ENCODE results near the gene PIAS2.
"Not testable (repeated sequence)": the region's sequence is repeated elsewhere in the genome, so short reads cannot be mapped to it uniquely, and the experiment has no call there.

Gene PIAS2

DNA sequence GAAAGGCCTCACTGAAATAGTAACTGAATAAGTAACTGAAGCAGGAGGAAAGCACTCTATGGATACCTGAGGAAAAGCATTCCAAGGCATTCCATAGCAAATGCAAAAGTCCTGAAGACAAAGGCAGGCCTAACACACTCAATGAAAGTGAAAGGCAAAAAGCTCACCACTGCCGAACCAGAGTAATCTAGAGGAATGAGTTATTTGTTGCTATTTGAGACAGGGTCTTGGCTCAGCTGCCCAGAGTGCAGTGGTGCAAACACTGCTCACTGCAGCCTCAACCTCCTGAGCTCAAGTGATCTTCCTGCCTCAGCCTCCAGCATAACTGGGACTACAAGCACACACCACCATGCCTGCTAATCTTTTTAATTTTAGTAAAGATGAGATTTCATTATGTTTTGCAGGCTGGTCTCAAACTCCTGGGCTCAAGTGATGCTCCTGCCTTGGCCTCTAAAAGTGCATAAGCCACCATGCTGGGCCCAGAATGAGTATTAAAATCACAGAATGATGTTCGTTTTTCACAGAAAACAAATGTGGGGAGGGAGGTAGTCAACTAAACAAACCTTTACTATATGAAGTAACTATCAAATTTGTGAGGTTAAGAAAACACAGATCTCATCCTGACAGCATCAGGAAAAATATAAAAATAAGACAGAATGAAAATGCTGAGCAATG, 17.9 kb downstream of the PIAS2 start:
- no peak for DNase-seq (ENCODE audit: low read depth)

DNA sequence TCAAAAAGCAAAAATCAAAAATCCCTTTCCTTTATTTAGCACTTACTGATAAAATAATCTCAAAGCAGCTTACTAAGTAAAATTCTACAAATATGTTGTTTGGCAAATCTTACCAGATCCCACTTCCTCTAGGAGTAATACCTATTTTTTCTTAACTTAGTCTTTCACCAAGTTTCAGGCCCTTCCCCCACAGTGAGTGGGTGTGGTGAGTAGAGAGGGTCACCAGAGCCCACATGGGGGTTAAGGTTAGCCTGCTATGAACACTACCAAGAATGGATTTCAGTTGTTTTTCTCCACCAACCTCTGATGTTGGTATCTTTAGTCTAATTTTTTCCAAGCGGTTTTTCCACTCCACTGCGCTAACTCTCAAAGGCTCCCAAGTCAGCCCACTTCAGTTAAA, 23.2 kb downstream of the PIAS2 start:
- DNase-seq (ENCODE audit: low read depth) = no peak

DNA sequence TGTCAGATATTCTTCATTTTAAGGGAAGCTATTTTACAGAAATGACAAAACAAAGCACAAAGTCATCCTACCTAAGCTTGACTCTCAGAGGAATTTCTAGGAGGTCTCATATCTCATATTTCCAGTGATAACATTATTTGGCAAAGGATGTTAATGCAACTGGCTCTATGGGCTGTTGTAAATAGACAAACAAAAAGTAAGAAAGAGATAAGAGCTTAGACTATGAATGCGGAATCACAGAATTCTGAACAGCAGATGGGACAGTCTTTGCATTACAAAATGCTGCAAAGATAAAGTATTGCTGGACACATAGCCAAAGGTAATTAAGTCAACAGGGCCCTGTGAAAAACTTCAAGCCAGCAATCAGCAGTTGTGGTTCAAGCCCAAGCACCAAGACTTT, 23.9 kb downstream of the PIAS2 start:
- DNase-seq (ENCODE audit: low read depth) = no peak

DNA sequence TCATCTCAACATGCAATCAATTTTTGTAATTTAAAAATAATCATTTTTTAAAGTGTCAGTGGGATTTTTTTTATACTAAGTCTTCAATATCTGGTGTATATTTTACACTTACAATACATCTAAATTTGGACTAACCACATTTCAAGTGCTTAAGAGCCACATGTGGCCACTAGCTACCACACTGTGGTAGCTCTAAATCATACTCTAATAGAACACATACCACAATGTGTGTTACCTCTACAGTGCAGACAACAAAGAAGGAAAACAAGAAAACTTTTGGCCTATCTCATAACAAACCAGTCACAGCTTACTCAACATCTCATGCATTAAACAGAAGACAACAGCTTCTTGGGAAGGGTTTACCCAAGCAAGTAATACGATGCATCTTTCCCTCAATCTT, 24.5 kb downstream of the PIAS2 start:
- DNase-seq (ENCODE audit: low read depth) = no peak

DNA sequence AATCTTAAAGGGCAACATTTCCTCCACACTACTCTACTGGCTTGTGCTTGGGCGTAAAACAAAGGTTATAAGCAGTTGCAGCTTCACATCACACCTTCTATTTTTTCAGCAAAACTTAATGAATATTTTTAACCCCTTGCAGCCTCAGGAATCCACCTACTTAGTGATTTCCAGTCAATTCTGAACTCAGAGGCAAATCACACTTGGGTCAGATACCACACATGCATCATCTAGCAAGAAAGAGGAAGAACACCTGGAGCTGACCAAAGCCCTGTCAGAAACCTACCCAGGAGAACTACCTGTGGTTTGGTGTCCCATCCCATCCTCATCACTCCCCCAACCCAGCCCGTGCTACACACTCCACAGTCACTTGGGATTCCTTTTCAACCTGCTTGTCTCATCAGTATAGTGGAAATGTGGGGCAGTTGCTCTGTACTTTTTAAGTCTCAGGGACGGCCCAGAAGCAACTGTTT, 25.5 kb downstream of the PIAS2 start:
- DNase-seq (ENCODE audit: low read depth) = no peak

DNA sequence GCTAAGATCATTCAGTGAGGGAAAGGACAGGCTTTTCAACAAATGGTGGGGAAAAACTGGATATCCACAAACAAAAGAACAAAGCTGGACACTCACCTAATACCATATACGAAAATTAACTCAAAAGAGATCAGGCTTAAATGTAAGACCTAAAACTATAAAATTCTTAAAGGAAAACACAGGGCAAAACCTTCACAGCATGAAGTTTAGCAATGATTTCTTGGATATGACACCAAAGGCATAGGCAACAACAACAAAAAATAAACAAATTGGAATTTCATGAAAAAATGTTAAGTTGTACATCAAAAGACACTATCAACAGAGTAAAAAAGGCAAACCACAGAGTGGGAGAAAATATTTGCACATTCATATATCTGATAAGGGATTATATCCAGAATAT, 28.3 kb downstream of the PIAS2 start:
- no peak for DNase-seq (ENCODE audit: low read depth)

DNA sequence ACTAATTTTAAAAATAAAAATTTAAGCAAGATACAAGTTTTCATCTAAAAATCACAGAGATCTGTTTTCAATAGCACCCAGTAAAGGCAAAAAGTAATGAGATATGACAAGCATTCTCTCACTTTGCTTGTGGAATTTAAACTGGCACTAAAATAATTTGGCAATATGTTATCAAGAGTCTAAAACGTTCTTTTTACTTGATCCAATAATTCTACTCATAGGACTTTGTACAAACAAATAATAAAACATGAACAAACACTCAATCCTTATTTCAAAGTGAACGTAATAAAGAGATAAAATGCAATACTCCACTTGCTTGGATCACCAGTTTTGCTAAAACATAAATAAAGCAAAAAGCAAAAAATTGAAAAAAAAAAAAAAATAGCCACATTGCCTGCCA, 30.4 kb downstream of the PIAS2 start:
- DNase-seq (ENCODE audit: low read depth) = no peak

DNA sequence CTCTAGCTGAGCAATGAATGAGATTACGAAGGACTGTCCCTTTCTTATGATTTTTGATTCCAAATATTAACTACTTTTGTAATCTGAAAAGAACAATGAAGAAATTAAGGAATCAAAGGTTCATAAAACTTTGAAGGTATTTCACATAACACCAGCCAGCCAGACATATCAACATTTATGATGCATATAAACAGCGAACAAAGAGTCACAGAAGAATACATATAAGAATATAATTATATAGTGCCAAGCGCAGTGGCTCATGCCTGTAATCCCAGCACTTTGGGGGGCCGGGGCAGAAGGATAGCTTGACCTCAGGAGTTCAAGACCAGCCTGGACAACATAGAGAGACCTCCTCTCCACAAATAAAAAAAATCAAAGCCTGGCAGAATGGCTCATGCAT, 34.1 kb downstream of the PIAS2 start:
- no peak for DNase-seq (ENCODE audit: low read depth)

DNA sequence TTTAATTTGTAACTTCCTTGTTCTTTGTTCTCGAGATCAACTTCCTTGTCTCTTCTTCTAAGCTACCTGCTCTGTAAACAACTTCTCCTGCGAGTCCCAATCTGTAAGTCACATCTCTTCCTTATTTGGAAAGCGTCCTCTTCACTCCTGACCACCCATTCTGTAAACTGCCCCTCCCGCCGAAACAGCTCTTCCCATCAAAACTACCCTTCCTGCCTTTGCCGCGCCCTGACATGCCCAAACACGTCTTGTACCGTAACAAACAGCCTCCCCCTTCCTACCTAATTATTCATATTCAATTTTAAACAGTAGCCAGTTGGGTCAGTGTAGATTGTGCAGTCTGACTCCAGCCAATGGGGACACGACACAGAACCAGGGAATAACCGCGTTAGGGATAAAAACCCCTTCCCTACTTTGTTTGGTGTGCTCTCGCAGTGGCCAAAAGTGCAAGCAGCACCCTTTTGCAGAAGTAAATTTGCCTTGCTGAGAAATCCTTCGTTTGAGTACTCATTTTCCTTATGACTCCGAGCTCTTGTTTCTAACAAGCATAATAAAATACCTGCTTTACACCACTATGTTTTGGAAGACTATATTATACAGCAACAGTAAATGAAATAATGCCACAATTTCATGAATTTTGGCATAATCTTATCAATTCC, 39.8 kb downstream of the PIAS2 start:
- DNase-seq (ENCODE audit: low read depth) = no peak

DNA sequence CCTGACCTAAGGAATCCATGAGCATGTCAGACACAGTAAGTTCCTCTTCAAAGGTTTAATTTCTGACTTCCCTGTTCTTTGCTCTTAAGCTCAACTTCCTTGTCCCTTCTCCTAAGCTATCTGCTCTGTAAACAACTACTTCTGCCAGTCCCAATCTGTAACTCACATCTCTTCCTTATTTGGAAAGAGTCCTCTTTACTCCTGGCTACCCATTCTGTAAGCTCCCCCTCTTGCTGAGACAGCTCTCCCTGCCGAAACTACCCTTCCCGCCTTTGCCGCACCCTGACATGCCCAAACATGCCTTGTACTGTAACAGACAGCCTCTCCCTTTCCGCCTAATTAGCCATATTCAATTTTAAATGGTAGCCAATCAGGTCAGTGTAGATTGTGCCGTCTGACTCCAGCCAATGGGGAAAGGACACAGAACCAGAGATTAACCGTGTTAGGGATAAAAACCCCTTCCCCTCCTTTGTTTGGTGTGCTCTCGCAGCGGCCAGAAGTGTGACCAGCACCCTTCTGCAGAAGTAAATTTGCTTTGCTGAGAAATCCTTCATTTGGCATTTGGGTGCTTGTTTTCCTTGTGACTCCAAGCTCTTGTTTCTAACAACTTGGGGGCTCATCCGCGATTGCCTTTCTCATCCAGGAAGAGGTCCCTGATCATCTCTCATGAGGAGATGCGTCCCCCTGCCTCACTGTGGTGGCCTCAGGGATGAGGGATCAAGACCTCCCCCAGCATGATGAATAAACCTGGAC, 49.0 kb downstream of the PIAS2 start:
- DNase-seq (ENCODE audit: low read depth) = no peak

DNA sequence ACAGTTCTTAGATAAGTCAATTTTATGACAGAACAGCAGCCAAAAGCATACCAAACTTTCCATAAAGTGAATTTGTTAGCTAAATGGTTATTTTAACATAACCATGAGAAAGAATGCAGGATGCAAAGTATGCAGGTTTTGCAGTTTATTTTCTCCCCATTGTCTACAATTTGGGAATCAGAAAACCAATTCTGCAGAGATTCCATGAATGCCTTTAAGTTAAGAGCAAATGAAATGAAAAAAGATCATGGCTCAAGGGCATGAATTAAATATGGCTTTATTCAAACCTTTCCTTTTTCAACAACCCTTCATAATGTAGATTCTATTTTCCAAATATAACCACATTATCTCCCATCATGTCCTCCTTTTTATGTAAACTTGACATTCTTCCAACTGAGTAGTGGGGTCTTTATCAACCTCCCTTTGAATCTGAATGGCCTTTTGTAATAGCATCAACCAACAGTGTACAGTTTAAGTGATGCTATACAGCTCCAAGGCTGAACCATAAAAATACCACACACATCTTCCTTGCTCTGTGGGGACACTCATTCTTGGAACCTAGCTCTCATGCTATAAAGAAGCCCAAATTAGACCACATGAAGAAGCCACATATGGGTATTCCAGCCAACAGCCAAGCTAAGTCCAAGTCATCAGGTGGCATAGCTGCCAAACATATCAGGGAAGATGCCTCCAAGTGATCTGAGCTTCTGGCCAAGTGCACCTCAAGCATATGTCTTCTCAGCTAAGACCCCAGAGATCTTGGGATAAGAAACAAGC, 49.8 kb downstream of the PIAS2 start:
- no peak for DNase-seq (ENCODE audit: low read depth)

DNA sequence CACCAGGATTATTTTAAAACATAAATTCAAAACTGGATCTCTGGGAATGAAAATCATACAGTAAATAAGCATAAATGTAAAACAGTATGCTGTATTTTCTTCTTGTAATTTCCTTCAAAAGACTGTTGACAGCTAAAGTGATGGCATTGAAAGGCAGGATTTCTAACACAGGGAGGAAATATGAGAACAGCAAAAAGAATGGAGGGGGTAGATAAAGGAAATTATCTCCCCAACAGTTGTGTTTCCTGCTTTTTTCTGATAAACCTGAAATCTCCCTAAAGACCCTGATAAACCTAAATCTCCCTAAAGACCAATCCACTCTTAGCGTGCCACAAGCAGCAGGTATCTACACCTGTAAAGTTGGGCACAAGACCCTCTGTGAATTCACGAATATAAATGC, 50.8 kb downstream of the PIAS2 start:
- no peak for DNase-seq (ENCODE audit: low read depth)

DNA sequence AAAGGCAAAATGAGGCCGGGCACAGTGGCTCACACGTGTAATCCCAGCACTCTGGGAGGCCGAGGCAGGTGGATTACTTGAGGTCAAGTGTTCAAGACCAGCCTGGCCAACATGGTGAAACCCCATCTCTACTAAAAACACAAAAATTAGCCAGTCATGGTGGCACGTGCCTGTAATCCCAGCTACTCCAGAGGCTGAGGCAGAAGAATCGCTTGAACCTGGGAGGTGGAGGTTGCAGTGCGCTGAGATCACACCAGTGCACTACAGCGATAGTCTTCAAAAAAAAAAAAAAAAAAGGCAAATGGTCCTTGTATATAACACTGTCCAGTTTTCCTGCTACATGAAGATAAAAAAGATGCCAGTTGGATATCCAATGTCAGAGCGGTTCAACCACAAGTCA, 52.1 kb downstream of the PIAS2 start:
- not testable (repeated sequence) for DNase-seq (ENCODE audit: low read depth)

DNA sequence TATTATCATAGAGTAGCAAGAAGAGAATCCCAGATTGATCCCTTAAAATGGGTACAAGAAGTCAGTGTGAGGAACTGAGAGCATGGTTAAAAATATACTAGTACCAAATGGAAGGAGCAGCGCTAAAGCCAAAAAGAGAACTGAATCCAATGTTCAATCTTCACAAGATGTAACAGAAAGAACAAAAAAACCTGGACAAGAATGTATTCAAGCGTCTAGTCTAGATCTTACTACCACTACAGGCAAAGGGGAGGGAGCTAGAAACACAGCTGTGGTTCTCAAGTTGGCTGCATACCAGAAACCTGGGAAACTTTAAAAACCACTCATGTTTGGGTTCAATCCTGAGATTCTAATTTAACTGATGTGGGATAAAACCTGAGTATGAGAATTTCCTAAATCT, 57.5 kb downstream of the PIAS2 start:
- DNase-seq (ENCODE audit: low read depth) = no peak

DNA sequence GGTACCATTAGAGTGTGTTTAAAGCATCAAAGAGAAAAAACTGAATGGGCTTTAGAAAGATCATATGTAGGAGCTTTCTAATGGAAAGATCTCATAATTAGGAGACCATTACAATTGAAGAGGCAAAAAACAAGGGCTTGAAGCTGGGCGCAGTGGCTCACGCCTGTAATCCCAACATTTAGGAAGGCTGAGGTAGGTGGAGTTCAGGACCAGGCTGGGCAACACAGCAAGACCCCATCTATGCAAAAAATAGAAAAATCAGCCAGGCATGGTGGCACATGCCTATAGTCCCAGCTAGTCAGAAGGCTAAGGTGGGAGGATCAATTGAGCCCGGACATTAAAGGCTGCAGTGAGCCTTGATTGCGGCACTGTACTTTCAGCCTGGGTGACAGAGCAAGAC, 59.0 kb downstream of the PIAS2 start:
- no peak for DNase-seq (ENCODE audit: low read depth)

DNA sequence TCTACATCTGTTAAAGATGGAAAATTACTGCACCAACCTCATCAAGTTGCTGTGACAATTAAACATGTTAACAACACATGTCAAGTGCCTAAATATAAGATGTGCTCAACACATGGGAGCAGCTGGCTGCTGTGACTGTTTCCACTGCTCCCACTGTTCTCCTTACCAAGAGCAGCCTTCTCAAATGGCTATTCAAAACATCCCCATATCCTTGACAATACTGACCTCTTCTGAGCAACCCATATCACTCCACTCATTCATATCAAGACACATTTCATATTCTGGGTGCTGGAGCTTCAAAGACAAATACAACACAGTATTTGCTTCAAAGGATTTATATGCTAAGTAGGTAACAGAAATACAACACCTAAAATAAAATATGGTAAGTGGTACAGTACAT, 60.3 kb downstream of the PIAS2 start:
- DNase-seq (ENCODE audit: low read depth) = no peak

DNA sequence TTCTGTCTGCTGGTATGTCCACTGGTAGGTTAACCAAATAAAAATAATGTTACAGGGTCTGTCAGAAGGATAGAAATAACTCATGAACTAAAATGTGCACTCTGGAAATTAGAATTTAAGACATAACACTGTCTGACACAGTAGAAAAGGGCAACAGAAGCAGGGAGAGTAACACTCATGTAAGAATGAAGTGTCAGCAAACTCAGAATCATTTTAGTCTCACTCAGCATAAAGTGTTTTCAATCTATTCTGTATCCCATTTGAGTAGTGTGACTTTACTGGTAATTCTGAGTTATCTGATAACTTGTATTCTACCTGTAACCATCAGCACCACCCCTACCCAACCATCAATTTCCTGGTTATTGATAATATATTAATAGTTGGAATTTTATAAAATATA, 68.3 kb downstream of the PIAS2 start:
- DNase-seq (ENCODE audit: low read depth) = no peak

DNA sequence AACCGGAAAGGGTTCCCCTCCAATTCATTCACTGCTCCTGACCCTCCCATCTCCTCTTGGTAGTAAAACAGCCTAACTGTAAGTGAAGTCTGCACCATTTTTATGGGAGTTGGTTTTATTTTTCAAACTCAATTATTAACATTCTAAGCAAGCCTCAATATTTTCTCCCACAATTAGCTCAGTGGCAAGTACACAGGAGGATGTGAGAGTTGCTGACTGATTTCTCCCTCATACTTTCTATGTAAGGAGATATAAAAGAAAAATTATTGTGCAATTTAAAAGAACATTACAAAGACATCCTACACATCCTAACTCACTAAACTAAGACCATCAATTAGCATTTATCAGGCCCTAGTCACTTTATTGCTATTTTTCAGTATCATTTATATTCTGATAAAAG, 73.9 kb downstream of the PIAS2 start:
- DNase-seq (ENCODE audit: low read depth) = no peak

DNA sequence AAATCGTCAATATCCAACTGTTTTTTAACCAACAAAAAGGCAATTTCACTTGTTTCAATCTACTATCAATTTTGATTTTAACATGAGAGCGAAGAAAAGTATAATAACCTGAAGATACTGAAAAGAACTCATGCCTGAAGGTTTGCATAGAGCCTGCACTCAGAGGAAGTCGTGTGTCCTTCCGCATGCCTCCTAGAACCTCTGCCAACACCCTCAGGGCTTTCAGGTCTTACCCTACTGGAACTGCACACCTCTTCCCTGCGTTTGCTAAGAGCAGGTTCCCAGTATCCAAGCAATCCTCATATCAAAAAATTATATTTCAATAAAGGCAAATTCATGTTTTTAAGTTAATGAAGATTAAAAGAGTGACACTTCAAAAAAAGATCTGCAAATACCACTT, 74.7 kb downstream of the PIAS2 start:
- no peak for DNase-seq (ENCODE audit: low read depth)

DNA sequence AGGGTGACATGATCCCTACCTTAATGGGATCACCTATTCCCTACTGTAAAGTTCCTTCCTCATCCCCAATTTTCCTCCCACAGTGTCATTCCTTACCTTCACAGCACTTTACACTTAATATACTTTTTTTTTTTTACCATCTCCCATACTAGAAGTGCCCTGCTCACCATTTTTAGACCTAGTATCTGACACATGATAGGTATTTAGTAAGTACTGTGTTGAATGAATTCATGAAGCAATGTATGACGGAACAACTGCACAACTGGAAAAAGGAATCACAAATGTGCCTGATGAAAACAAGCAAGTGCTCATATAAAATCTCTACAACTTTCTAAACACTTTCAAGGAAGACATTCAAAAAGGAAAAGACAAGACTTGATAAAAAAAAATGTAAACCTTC, 83.4 kb downstream of the PIAS2 start:
- no peak for DNase-seq (ENCODE audit: low read depth)

DNA sequence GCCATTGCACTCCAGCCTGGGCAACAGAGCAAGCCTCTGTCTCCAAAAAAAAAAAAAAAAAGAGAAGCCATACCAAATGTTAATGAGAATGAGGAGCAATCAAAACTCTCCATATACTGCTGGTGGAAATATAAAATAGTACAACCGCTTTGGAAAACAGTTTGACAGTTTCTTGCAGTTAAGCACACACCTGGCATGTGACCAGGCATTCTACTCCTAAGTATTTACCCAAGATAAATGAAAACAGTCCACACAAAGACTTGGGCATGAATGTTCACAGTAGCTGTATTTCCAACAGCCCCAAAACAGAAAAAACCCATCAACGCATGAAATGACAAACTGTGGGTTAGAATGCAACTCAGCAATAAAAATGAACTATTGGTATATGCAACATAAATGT, 84.5 kb downstream of the PIAS2 start:
- DNase-seq (ENCODE audit: low read depth) = no peak

DNA sequence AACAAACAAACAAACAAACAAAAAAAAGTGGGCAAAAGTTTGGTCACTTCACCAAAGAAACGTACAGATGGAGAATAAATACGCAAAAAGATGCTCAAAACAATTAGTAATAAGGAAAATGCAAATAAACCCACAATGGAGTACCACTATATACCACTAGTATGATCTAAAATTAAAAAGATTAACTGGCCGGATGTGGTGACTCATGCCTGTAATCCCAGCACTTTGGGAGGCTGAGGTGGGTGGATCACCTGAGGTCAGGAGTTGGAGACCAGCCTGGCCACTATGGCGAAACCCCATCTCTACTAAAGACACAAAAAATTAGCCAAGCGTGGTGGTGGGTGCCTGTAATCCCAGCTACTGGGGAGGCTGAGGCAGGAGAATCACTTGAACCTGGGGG, 84.9 kb downstream of the PIAS2 start:
- not testable (repeated sequence) for DNase-seq (ENCODE audit: low read depth)

DNA sequence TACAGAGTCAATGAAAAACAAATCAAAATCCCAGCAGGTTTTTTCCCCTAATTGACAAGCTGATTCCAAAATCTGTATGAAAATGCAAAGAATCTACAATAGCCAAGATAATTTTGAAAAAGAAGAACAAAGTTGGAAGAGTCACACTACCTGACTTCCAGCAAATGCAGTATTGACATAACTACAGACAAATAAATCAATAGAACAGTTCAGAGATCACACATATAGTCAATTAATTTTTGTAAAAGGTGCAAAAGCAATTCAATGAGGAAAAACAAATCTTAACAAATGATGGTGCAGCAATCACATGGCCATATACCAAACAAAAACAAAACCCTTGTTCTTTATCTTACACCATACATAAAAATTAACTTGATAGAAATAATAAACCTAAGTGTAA, 85.9 kb downstream of the PIAS2 start:
- DNase-seq (ENCODE audit: low read depth) = no peak
